Endothelial cell of umbilical vein (primary cell): ENCODE results near the gene ADARB1. TPM values are rescaled to one million over a fixed set of nuclear protein-coding genes. Genes with fewer than 3 reads are reported as not detected.

ENCODE experiments used
- BruUV-seq: library from RNA; stranded (reverse); fragments of 400-500 nt; replicated peaks from 2 replicates; lab custom pipeline; 2021; lab: Mats Ljungman, UMichigan
- CTCF ChIA-PET: fragments of 300-600, 350-600 bp; sonication (Branson Sonifier 250); formaldehyde crosslinking; loops from one replicate; lab custom pipeline; 2021; ENCODE audit warnings: antibody characterized with exemption, inconsistent platforms; lab: Charles Lee
- POLR2A ChIA-PET: fragments of 300-600, 350-600 bp; sonication (Branson Sonifier 250); formaldehyde crosslinking; loops from one replicate; lab custom pipeline; 2021; ENCODE audit warnings: antibody characterized with exemption, inconsistent platforms; lab: Charles Lee
- DNase-seq: peaks from one replicate; pipeline ENCODE4 v3.0.0-alpha.2; 2011; ENCODE audit warnings: low read depth, low spot score
- FAIRE-seq: peaks from 2 replicates; lab custom pipeline; 2011; peaks lifted over from hg19 to GRCh38; lab: Jason Lieb, UNC
- H2AFZ ChIP-seq: 2 replicates; pipeline ENCODE4 v1.6.0; 2012; ENCODE audit warnings: low read depth, low read length, control low read depth, inconsistent platforms
- H3K27ac ChIP-seq: 2 replicates; pipeline ENCODE4 v1.5.1; 2011; ENCODE audit warnings: low read depth, mild to moderate bottlenecking, control low read depth, low read length, moderate library complexity; ENCODE audit not compliant: insufficient read depth
- H3K27me3 ChIP-seq, 2 experiments: 2 replicates each; pipeline versions ENCODE4 v1.6.0 to v1.6.1; 2011; ENCODE audit warnings: low read length in 2 of 2, mixed read lengths in 1 of 2; ENCODE audit not compliant: control insufficient read depth in 2 of 2, insufficient read depth in 2 of 2
- H3K36me3 ChIP-seq, 2 experiments: 2 replicates in 1 of 2; 3 replicates in 1 of 2; pipeline ENCODE4 v1.5.1; 2011; ENCODE audit warnings: low read length in 2 of 2, mild to moderate bottlenecking in 1 of 2, moderate library complexity in 1 of 2; ENCODE audit not compliant: control insufficient read depth in 2 of 2, insufficient read depth in 2 of 2; ENCODE audit errors: extremely low read depth in 1 of 2
- H3K4me1 ChIP-seq: 3 replicates; pipeline ENCODE4 v1.5.1; 2011; ENCODE audit warnings: mild to moderate bottlenecking, low read length; ENCODE audit not compliant: control insufficient read depth, insufficient read depth; ENCODE audit errors: extremely low read depth
- H3K4me2 ChIP-seq: 2 replicates; pipeline ENCODE4 v1.6.1; 2011; ENCODE audit warnings: low read length, control low read depth, mixed read lengths; ENCODE audit not compliant: insufficient read depth
- H3K4me3 ChIP-seq, 3 experiments: fragments of 200-600 bp in 1 of 3; sonication (generic), shearing (Covaris generic) in 1 of 3; replicated peaks in 1 of 3; 2 replicates each; pipeline ENCODE4 v1.5.1; 2011 to 2016; ENCODE audit warnings: control low read depth in 3 of 3, low read length in 3 of 3, mild to moderate bottlenecking in 2 of 3, inconsistent platforms in 1 of 3, low read depth in 1 of 3, moderate library complexity in 1 of 3; ENCODE audit not compliant: insufficient read depth in 1 of 3
- H3K79me2 ChIP-seq: 2 replicates; pipeline ENCODE4 v1.6.0; 2012; ENCODE audit warnings: low read length, inconsistent platforms; ENCODE audit not compliant: control insufficient read depth, insufficient read depth
- H3K9ac ChIP-seq: replicated peaks from 2 replicates; pipeline ENCODE3; 2011; ENCODE audit warnings: low read length, control low read depth; ENCODE audit not compliant: insufficient read depth; ENCODE audit errors: extremely low read depth
- H3K9me1 ChIP-seq: replicated peaks from 3 replicates; pipeline ENCODE4 v1.6.0; 2011; ENCODE audit warnings: mild to moderate bottlenecking, low read length; ENCODE audit not compliant: control insufficient read depth, insufficient read depth; ENCODE audit errors: extremely low read depth
- H3K9me3 ChIP-seq: replicated peaks from 2 replicates; pipeline ENCODE4 v1.5.1; 2012; ENCODE audit warnings: low read length, inconsistent platforms; ENCODE audit not compliant: control insufficient read depth, insufficient read depth
- H4K20me1 ChIP-seq: replicated peaks from 2 replicates; pipeline ENCODE3; 2011; ENCODE audit warnings: mild to moderate bottlenecking, low read length; ENCODE audit not compliant: control insufficient read depth, insufficient read depth; ENCODE audit errors: extremely low read depth
- EZH2 ChIP-seq: IDR thresholded peaks from 2 replicates; pipeline ENCODE4 v1.6.1; 2012; ENCODE audit warnings: borderline replicate concordance, low read depth, mild to moderate bottlenecking, moderate library complexity, low read length, inconsistent platforms; ENCODE audit not compliant: severe bottlenecking
- FOS ChIP-seq: IDR thresholded peaks from 2 replicates; pipeline ENCODE4 v1.6.1; 2011; ENCODE audit warnings: mild to moderate bottlenecking, low read length, moderate library complexity, borderline replicate concordance; ENCODE audit not compliant: insufficient read depth
- GATA2 ChIP-seq: IDR thresholded peaks from 2 replicates; pipeline ENCODE4 v1.7.0; 2011; ENCODE audit warnings: low read depth, mild to moderate bottlenecking, moderate library complexity, mixed read lengths, low read length; ENCODE audit not compliant: insufficient read length, insufficient read depth
- JUN ChIP-seq: IDR thresholded peaks from 2 replicates; pipeline ENCODE4 v1.6.1; 2011; ENCODE audit warnings: borderline replicate concordance, low read depth; ENCODE audit not compliant: insufficient read length, insufficient read depth
- MAX ChIP-seq: IDR thresholded peaks from 2 replicates; pipeline ENCODE4 v1.6.1; 2011; ENCODE audit not compliant: insufficient read depth, insufficient read length
- MYC ChIP-seq: IDR thresholded peaks from one replicate; pipeline ENCODE4 v1.6.1; 2011; ENCODE audit warnings: mild to moderate bottlenecking, low read depth, low read length
- POLR2A ChIP-seq: IDR thresholded peaks from 2 replicates; pipeline ENCODE4 v1.6.1; 2012; ENCODE audit warnings: low read depth, mild to moderate bottlenecking, control low read depth, low read length
- POLR2AphosphoS5 ChIP-seq: IDR thresholded peaks from 2 replicates; pipeline ENCODE4 v1.6.1; 2012; ENCODE audit warnings: low read depth, mild to moderate bottlenecking, control low read depth, low read length, moderate library complexity; ENCODE audit not compliant: insufficient read depth
- dilution Hi-C: fragments of 300-500 bp; cut with MboI; formaldehyde crosslinking; loops from one replicate; pipeline ENCODE4 v1.15.0; 2019; ENCODE audit warnings: low sequenced_read_pairs; ENCODE audit not compliant: extremely low pct_ligation_motif_present
- intact Hi-C: fragments of 100-400 bp; cut with micrococcal nuclease; formaldehyde crosslinking; loops from one replicate; pipeline ENCODE4 v1.10.0; 2022
- polyA plus RNA-seq, 4 experiments: library from polyadenylated mRNA; depleted of rRNA in 3 of 4; stranded (reverse) in 3 of 4; unstranded in 1 of 4; fragments of >200 nt; gene quantifications; 2 replicates each; pipeline versions ENCODE4 v1.2.1 to v1.2.3, GENCODE V29; 2011 to 2012; ENCODE audit warnings: missing spikeins in 1 of 4
- total RNA-seq: library from RNA; stranded (reverse); gene quantifications from 2 replicates; pipeline ENCODE4 v1.2.3, GENCODE V29; 2021
- TF ChIP-seq, protein P1 (sequence below), 2 donors: IDR thresholded peaks; 1 replicate in 1 of 2; 2 replicates in 1 of 2; pipeline ENCODE4 v1.5.1; 2011; ENCODE audit warnings: low read length in 2 of 2, mild to moderate bottlenecking in 2 of 2, moderate library complexity in 2 of 2, control low read depth in 1 of 2, inconsistent platforms in 1 of 2, low read depth in 1 of 2; ENCODE audit not compliant: insufficient read depth in 1 of 2; ENCODE audit errors: extremely low read depth in 1 of 2

ADARB1 gene
- total and polyA plus RNA-seq, 2 donors (not counting 3 experiments of a cell fraction or from before 2014, with no cell fraction given): 32.5 to 54.3 TPM

GRCh38 chr21:45184869-45185268 lies 110.5 kb downstream of the ADARB1 start:
- Histone ChIP-seq H3K27ac (no peak overlapping the region), H3K4me3 (no peak overlapping the region), H3K4me1 (peaks cover 17% of the 10 kb centered on the region), H3K4me2 (no peak overlapping the region), H3K9me1 (no peaks in the 10 kb centered on the region), H2AFZ (no peak overlapping the region), H3K27me3 (no peaks in the 10 kb centered on the region), H3K9me3 (peaks cover 6% of the 10 kb centered on the region), H3K79me2 (no peaks in the 10 kb centered on the region), H3K9ac (no peak overlapping the region), H3K36me3 (peaks cover 13 to 25% of the 10 kb centered on the region in 2 experiments), H4K20me1 (no peaks in the 10 kb centered on the region)
- ChIA-PET CTCF (no interaction called here), POLR2A (no interaction called here)
- no peak for DNase-seq
- no TSS peak for BruUV-seq
- TF ChIP-seq JUN: no peak
- no peak for TF ChIP-seq MYC
- no peak for TF ChIP-seq FOS
- no peak for TF ChIP-seq MAX
- TF ChIP-seq, protein P1, sequence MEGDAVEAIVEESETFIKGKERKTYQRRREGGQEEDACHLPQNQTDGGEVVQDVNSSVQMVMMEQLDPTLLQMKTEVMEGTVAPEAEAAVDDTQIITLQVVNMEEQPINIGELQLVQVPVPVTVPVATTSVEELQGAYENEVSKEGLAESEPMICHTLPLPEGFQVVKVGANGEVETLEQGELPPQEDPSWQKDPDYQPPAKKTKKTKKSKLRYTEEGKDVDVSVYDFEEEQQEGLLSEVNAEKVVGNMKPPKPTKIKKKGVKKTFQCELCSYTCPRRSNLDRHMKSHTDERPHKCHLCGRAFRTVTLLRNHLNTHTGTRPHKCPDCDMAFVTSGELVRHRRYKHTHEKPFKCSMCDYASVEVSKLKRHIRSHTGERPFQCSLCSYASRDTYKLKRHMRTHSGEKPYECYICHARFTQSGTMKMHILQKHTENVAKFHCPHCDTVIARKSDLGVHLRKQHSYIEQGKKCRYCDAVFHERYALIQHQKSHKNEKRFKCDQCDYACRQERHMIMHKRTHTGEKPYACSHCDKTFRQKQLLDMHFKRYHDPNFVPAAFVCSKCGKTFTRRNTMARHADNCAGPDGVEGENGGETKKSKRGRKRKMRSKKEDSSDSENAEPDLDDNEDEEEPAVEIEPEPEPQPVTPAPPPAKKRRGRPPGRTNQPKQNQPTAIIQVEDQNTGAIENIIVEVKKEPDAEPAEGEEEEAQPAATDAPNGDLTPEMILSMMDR (IDR thresholded peaks at IDR 0.05; ENCODE audit: extremely low read depth in 1 of 2, insufficient read depth in 1 of 2, low read depth in 1 of 2, low read length in 2 of 2): no peak
- TF ChIP-seq EZH2: no peak
- TF ChIP-seq POLR2AphosphoS5: no peak
- no peak for TF ChIP-seq GATA2
- no peak for TF ChIP-seq POLR2A
- dilution Hi-C loops: no loop called here
- intact Hi-C loops: no loop called here
- no peak for FAIRE-seq
